Type B pancreatic cell (in vitro differentiated cells): Measurements from ENCODE around the gene PDE9A. TPM values are rescaled to one million over a fixed set of nuclear protein-coding genes. Genes with fewer than 3 reads are reported as not detected.

Experiments used
- DNase-seq: peaks from one replicate; pipeline ENCODE4 v3.0.0; 2021; ENCODE audit warnings: mixed read lengths; ENCODE audit not compliant: unreplicated experiment; ENCODE audit errors: extremely low spot score
- H3K27ac Mint-ChIP-seq: 2 replicates; pipeline ENCODE4 v1.8.0; 2021; ENCODE audit warnings: mild to moderate bottlenecking, mixed read lengths
- H3K27me3 Mint-ChIP-seq: 2 replicates; pipeline ENCODE4 v1.8.0; 2021; ENCODE audit warnings: mixed read lengths
- H3K36me3 Mint-ChIP-seq: 2 replicates; pipeline ENCODE4 v1.8.0; 2021; ENCODE audit warnings: mixed read lengths
- H3K4me1 Mint-ChIP-seq: one replicate; pipeline ENCODE4 v1.8.0; 2021; ENCODE audit warnings: mixed read lengths; ENCODE audit not compliant: unreplicated experiment
- H3K4me3 Mint-ChIP-seq: 2 replicates; pipeline ENCODE4 v1.8.0; 2021; ENCODE audit warnings: mild to moderate bottlenecking, mixed read lengths
- H3K9me3 Mint-ChIP-seq: 2 replicates; pipeline ENCODE4 v1.8.0; 2021; ENCODE audit warnings: mixed read lengths
- total RNA-seq: library from RNA; stranded (reverse); gene quantifications from 2 replicates; pipeline ENCODE4 v1.2.1, GENCODE V29; 2021; ENCODE audit warnings: low replicate concordance
- TF ChIP-seq, protein P1 (sequence below): fragments of 200-600 bp; sonication (generic); conservative IDR thresholded peaks from 2 replicates; pipeline ENCODE4 v1.5.0; 2021; ENCODE audit warnings: antibody characterized with exemption, mild to moderate bottlenecking

Gene PDE9A
- total RNA-seq, 1 donor from 2014 or later: 18.6 TPM

DNA sequence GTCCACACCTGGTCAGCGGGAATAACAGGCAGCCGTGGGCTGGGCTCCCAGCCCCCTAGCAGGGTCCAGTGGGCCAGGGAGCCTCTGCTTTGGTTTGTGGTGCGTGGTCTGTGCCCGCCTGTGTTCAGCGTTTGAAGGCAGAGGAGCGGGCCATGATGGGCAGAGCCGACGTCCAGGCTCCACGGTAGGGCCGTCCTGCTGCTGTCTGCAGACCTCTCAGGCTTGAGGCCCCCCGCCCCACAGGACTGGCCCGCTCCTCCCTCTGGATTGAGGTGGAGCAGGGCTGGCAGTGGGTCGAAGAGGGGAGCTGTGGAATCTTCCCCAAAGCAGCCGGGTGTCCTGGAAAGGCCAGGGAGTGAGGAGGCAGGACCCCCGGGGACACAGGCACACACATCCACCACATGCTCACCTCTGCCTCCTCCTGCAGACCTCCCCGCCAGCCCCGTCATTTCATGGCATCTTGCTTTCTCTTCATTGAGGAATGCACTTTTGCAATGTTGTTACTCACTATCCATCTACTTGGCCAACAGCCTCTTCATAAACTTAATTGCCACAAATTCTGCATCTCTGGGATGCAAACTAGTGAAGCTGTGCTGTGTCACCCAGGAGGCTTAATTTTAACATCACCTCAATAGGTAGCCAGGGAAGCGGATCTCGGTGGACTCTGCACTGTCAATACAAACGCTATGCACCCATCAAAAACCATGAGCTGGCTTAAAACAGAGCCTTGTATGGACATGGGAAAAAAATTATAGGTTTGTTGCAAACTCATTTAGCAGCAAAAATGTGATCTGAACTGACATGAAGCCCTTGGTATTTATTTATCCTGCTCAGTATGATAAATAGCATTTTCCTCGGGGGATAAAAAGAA is 85.9 kb downstream of the PDE9A start:
- TF ChIP-seq, protein P1, sequence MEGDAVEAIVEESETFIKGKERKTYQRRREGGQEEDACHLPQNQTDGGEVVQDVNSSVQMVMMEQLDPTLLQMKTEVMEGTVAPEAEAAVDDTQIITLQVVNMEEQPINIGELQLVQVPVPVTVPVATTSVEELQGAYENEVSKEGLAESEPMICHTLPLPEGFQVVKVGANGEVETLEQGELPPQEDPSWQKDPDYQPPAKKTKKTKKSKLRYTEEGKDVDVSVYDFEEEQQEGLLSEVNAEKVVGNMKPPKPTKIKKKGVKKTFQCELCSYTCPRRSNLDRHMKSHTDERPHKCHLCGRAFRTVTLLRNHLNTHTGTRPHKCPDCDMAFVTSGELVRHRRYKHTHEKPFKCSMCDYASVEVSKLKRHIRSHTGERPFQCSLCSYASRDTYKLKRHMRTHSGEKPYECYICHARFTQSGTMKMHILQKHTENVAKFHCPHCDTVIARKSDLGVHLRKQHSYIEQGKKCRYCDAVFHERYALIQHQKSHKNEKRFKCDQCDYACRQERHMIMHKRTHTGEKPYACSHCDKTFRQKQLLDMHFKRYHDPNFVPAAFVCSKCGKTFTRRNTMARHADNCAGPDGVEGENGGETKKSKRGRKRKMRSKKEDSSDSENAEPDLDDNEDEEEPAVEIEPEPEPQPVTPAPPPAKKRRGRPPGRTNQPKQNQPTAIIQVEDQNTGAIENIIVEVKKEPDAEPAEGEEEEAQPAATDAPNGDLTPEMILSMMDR: no peak
- Mint-ChIP-seq H3K4me1 (peaks cover 28% of the 10 kb centered on the region), H3K9me3 (no peaks in the 10 kb centered on the region), H3K4me3 (no peak overlapping the region), H3K36me3 (peaks cover 4% of the 10 kb centered on the region), H3K27ac (no peak overlapping the region), H3K27me3 (no peaks in the 10 kb centered on the region)
- DNase-seq: no peak

- no peak overlapping the region for H3K27ac Mint-ChIP-seq
- DNase-seq: no peak
- no peaks in the 10 kb centered on the region for H3K36me3 Mint-ChIP-seq
- no peaks in the 10 kb centered on the region for H3K9me3 Mint-ChIP-seq
- no peaks in the 10 kb centered on the region for H3K27me3 Mint-ChIP-seq
- H3K4me1 Mint-ChIP-seq: peaks cover 25% of the 10 kb centered on the region
- H3K4me3 Mint-ChIP-seq: no peak overlapping the region
- TF ChIP-seq, protein P1: no peak
Measured at GRCh38 chr21:42740405-42740909, 87.0 kb downstream of the PDE9A start.

- DNase-seq: no peak
- no peaks in the 10 kb centered on the region for H3K9me3 Mint-ChIP-seq
- H3K27me3 Mint-ChIP-seq: no peaks in the 10 kb centered on the region
- peaks cover 25% of the 10 kb centered on the region for H3K4me1 Mint-ChIP-seq
- TF ChIP-seq, protein P1: no peak
- H3K4me3 Mint-ChIP-seq: no peak overlapping the region
- no peak overlapping the region for H3K27ac Mint-ChIP-seq
- no peaks in the 10 kb centered on the region for H3K36me3 Mint-ChIP-seq
Measured at GRCh38 chr21:42741066-42741465, 87.6 kb downstream of the PDE9A start.

DNA sequence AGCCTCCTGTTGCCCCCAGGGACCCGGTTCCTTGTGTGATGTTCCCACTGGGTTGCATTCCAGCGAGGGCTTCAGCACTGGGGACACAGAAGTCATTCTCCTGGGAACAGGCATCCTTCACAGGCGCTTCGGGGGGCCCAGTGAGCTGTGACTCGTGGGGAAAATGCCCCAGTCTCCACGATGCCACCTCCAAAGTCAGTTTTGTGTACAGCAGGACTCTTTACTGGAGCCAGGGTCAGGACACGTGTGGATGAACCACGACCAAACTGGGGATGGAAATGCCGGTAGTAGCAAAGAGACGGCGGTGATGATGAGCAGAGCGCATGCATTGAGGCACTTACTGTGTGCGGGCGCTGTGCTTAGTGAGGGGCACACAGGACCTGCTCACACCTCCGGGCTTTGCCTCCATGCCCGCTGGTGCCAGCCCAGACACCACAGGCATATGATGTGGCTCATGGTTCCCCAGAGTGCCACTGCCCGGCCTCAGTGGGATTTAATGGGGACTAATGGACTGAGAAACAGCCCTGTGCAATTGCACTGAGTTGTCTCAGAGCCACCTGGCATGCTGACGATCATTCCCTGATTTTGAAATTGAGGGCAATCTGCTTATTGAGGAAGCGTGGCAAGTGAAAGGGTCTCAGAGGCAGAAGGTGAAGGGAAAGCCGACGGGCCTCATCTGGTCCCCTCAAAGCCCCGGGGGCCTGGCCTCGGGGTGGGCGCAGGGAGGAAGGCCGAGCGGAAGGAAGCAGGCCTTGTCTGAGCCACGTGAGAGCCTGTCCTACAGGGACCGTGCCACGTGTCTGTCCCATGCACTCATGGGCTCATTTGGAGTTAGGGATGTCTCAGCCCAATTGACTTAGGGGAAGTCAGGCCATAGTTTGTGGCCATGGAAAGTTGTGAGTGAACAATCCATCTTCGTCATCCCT is 91.4 kb downstream of the PDE9A start:
- H3K27me3 Mint-ChIP-seq: no peaks in the 10 kb centered on the region
- no peaks in the 10 kb centered on the region for H3K36me3 Mint-ChIP-seq

More for the DNA sequence above, 91.4 kb downstream of the PDE9A start:
- Mint-ChIP-seq H3K27ac (no peak overlapping the region), H3K4me1 (peaks cover 24% of the 10 kb centered on the region), H3K9me3 (no peaks in the 10 kb centered on the region), H3K4me3 (no peak overlapping the region)
- no peak for DNase-seq
- TF ChIP-seq, protein P1: no peak
